Body of pancreas (tissue), 4 donors: ENCODE data around the gene COL9A1. TPM values are rescaled to one million over a fixed set of nuclear protein-coding genes. Genes with fewer than 3 reads are reported as not detected.

Source experiments
- ATAC-seq: fragments of 150-250 bp; one replicate; pipeline ENCODE4 v1.9.1; 2016
- DNase-seq, 4 donors: peaks; one replicate each; pipeline ENCODE4 v3.0.0-alpha.2; 2019
- H3K27ac ChIP-seq, 4 donors: fragments of 200-600 bp; sonication (generic); 1 replicate in 3 of 4; 2 replicates in 1 of 4; pipeline versions ENCODE4 v1.5.1 to v1.6.1; 2016 to 2019; ENCODE audit warnings: mild to moderate bottlenecking in 1 of 4, mixed read lengths in 1 of 4, moderate library complexity in 1 of 4
- H3K27me3 ChIP-seq, 2 donors: fragments of 200-600 bp; sonication (generic); one replicate each; pipeline ENCODE4 v1.6.0; 2016; ENCODE audit warnings: mild to moderate bottlenecking in 1 of 2
- H3K36me3 ChIP-seq, 2 donors: fragments of 200-600 bp; sonication (generic); replicated peaks in 1 of 2; 2 replicates each; pipeline ENCODE4 v1.5.1; 2016; ENCODE audit warnings: low read depth in 2 of 2; ENCODE audit not compliant: insufficient read depth in 1 of 2
- H3K4me1 ChIP-seq: fragments of 200-600 bp; sonication (generic); one replicate; pipeline ENCODE4 v1.6.0; 2016
- H3K4me3 ChIP-seq, 2 donors: fragments of 200-600 bp; sonication (generic); 1 replicate in 1 of 2; 2 replicates in 1 of 2; pipeline ENCODE4 v1.5.1; 2016 to 2019
- H3K9me3 ChIP-seq, 3 donors: fragments of 200-600 bp; sonication (generic); 1 replicate in 2 of 3; 2 replicates in 1 of 3; pipeline ENCODE4 v1.5.1; 2016
- CTCF ChIP-seq, 7 experiments: fragments of 450-650 bp in 4 of 7; fragments of 200-600 bp in 3 of 7; sonication (generic) in 3 of 7; IDR thresholded peaks; one replicate each; pipeline ENCODE4 v1.5.1; 2016 to 2019; ENCODE audit warnings: antibody characterized with exemption in 7 of 7
- POLR2A ChIP-seq, 3 donors: fragments of 450-650 bp; IDR thresholded peaks; one replicate each; pipeline ENCODE4 v1.6.1; 2016; ENCODE audit warnings: antibody characterized with exemption in 3 of 3, mild to moderate bottlenecking in 2 of 3
- WGBS, 2 donors: methylation state at CpG; one replicate each; pipeline ENCODE4 v1.1.5; 2017; 5-methylcytosine and 5-hydroxymethylcytosine counted together
- intact Hi-C: fragments of 100-400 bp; cut with DNase I; formaldehyde crosslinking; loops from one replicate; pipeline ENCODE4 v1.15.1; 2023
- total RNA-seq, 2 donors: library from RNA; depleted of rRNA; stranded (reverse); fragments of >200 nt; gene quantifications; one replicate each; pipeline ENCODE4 v1.1.0, GENCODE V29; 2016

The COL9A1 gene
- total RNA-seq, 2 donors from 2014 or later = 0.26 TPM; not detected in 1

- no peak overlapping the region for H3K4me3 ChIP-seq
- no peaks in the 10 kb centered on the region for H3K27me3 ChIP-seq
- H3K36me3 ChIP-seq = no peaks in the 10 kb centered on the region
- H3K27ac ChIP-seq = no peak overlapping the region
- 22 to 50% methylated on average over 1 of the region's 1 CpG for WGBS, 2 donors
- H3K9me3 ChIP-seq = no peaks in the 10 kb centered on the region
- H3K4me1 ChIP-seq = no peaks in the 10 kb centered on the region
- no peak for TF ChIP-seq CTCF (IDR thresholded peaks at IDR 0.05)
- no peak for TF ChIP-seq POLR2A (IDR thresholded peaks at IDR 0.05)
- intact Hi-C loops = no loop called here
- no peak for ATAC-seq
- DNase-seq = no peak
These were observed 44.4 kb downstream of the COL9A1 start for GRCh38 chr6:70258483-70258882.

- WGBS, 2 donors = 86 to 91% methylated on average over 2 of the region's 2 CpGs
- intact Hi-C loops = no loop called here
- Histone ChIP-seq H3K27ac (no peak overlapping the region), H3K27me3 (no peaks in the 10 kb centered on the region), H3K9me3 (no peaks in the 10 kb centered on the region), H3K4me3 (no peak overlapping the region), H3K4me1 (no peaks in the 10 kb centered on the region), H3K36me3 (no peaks in the 10 kb centered on the region)
- DNase-seq = no peak
- TF ChIP-seq CTCF (IDR thresholded peaks at IDR 0.05) = no peak
- no peak for TF ChIP-seq POLR2A (IDR thresholded peaks at IDR 0.05)
- no peak for ATAC-seq
These were observed 45.1 kb downstream of the COL9A1 start for GRCh38 chr6:70257768-70258273.

GRCh38 chr6:70254784-70255183 is 48.1 kb downstream of the COL9A1 start:
- DNase-seq = peak in 1 of 4 donors; percentile 3

GRCh38 chr6:70253923-70254322 is 49.0 kb downstream of the COL9A1 start:
- 24 to 27% methylated on average over 3 of the region's 3 CpGs for WGBS, 2 donors
- intact Hi-C loops = no loop called here
- no peak overlapping the region for H3K4me3 ChIP-seq
- H3K27ac ChIP-seq = no peak overlapping the region
- H3K36me3 ChIP-seq = no peaks in the 10 kb centered on the region
- no peaks in the 10 kb centered on the region for H3K4me1 ChIP-seq
- ATAC-seq = no peak
- DNase-seq = no peak
- no peaks in the 10 kb centered on the region for H3K27me3 ChIP-seq
- TF ChIP-seq CTCF (IDR thresholded peaks at IDR 0.05) = no peak
- no peak for TF ChIP-seq POLR2A (IDR thresholded peaks at IDR 0.05)
- no peaks in the 10 kb centered on the region for H3K9me3 ChIP-seq

More at GRCh38 chr6:70254784-70255183, 48.1 kb downstream of the COL9A1 start:
- Histone ChIP-seq H3K27me3 (no peaks in the 10 kb centered on the region), H3K4me1 (no peaks in the 10 kb centered on the region), H3K36me3 (no peaks in the 10 kb centered on the region), H3K4me3 (no peak overlapping the region), H3K27ac (peak overlapping the region in 2 of 4 donors; percentile 7 to 14), H3K9me3 (no peaks in the 10 kb centered on the region)
- ATAC-seq = peak; percentile 78
- TF ChIP-seq CTCF (IDR thresholded peaks at IDR 0.05) (no peak), POLR2A (IDR thresholded peaks at IDR 0.05) (no peak)
- 48 to 64% methylated on average over 2 of the region's 2 CpGs for WGBS, 2 donors
- intact Hi-C loops = no loop called here

GRCh38 chr6:70252604-70253003 is 50.3 kb downstream of the COL9A1 start:
- H3K9me3 ChIP-seq = no peaks in the 10 kb centered on the region
- TF ChIP-seq POLR2A (IDR thresholded peaks at IDR 0.05) (no peak), CTCF (IDR thresholded peaks at IDR 0.05) (no peak)
- no peak for ATAC-seq
- H3K27me3 ChIP-seq = no peaks in the 10 kb centered on the region
- H3K36me3 ChIP-seq = no peaks in the 10 kb centered on the region
- no peak overlapping the region for H3K4me3 ChIP-seq
- H3K4me1 ChIP-seq = no peaks in the 10 kb centered on the region
- 78 to 86% methylated on average over 2 of the region's 2 CpGs for WGBS, 2 donors
- intact Hi-C loops = no loop called here
- no peak for DNase-seq
- H3K27ac ChIP-seq = no peak overlapping the region
